GM23248 (cell line): ENCODE results near the gene CAPN6.

Experiments used
- EZH2 ChIP-seq: fragments of 200-600 bp; sonication (generic); IDR thresholded peaks from 2 replicates; pipeline ENCODE4 v1.6.1; 2018; ENCODE audit warnings: antibody characterized with exemption, mild to moderate bottlenecking; ENCODE audit not compliant: insufficient read depth, poor library complexity, severe bottlenecking
- EZH2phosphoT487 ChIP-seq: fragments of 200-600 bp; sonication (generic); IDR thresholded peaks from 2 replicates; pipeline ENCODE4 v1.6.1; 2018; ENCODE audit warnings: antibody characterized with exemption, moderate library complexity, mild to moderate bottlenecking, low read depth; ENCODE audit not compliant: insufficient read depth

GRCh38 chrX:111244235-111244750 lies 26.0 kb downstream of the CAPN6 start:
- TF ChIP-seq EZH2phosphoT487 (no peak), EZH2 (no peak)
